WERI-Rb-1 (cell line): ENCODE measurements around the gene SH3D21.

Experiments
- DNase-seq: peaks from one replicate; pipeline ENCODE4 v3.0.0-alpha.2; 2020
- H3K27ac ChIP-seq: fragments of 250-450 bp; sonication (Bioruptor Pico); 2 replicates; pipeline ENCODE4 v1.5.1; 2020; ENCODE audit warnings: mild to moderate bottlenecking, moderate library complexity
- H3K27me3 ChIP-seq: fragments of 250-450 bp; sonication (Bioruptor Pico); 2 replicates; pipeline ENCODE4 v1.5.1; 2021; ENCODE audit warnings: mild to moderate bottlenecking, low read depth, moderate library complexity; ENCODE audit not compliant: insufficient read depth, severe bottlenecking
- H3K36me3 ChIP-seq: fragments of 250-450 bp; sonication (Bioruptor Pico); 2 replicates; pipeline ENCODE4 v1.5.1; 2020; ENCODE audit warnings: mild to moderate bottlenecking, moderate library complexity
- H3K4me3 ChIP-seq: 2 replicates; pipeline ENCODE4 v1.5.1; 2011; ENCODE audit warnings: low read depth, mild to moderate bottlenecking, control low read depth, low read length
- H3K9me3 ChIP-seq: fragments of 250-450 bp; sonication (Bioruptor Pico); 2 replicates; pipeline ENCODE4 v1.5.1; 2021; ENCODE audit warnings: mild to moderate bottlenecking, moderate library complexity; ENCODE audit not compliant: severe bottlenecking
- TF ChIP-seq, protein P1 (sequence below): IDR thresholded peaks from 2 replicates; pipeline ENCODE4 v1.5.1; 2011; ENCODE audit warnings: low read depth, mild to moderate bottlenecking, control low read depth, inconsistent platforms, low read length

The SH3D21 gene

DNA sequence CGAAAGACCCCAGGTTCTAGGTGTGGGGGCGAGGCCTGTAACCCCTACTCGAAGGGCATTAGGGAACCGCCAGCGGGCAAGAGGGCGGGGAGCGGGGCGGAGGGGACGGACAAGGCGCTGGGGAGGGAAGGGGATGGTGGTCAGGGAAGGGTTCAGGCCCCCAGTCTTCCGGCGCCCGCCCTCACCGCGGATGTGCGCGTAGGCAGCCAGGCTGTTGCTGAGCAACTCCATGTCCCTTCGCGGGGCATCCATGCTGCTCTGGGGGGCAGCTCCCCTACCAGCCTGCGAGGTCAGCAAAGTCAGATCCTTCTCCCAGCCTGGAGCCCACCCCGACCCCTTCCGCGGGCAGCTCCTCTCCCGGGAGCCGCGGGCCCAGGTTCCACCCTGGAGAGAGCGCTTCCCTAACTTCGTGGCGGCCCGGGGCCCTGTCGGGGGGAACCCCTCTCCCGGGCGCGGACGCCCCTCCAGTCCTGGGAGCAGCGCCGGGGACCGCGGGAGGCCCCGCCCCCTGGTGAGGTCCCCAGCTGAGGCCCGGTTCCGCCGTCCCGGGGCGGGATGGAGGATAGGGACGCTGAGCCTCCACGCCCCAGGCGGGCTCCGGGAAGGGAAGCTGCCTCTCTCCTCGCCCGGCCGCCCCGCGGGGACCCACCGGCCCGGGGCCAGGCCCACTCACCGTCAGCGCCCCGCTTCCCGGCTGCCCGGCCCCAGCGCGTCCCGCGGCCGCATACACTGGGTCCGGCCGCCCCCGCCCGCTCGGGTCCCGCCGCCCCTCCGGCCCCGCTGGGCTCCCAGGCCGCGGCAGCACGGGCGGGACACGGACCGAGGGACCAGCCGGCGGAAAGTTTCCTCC, 16.8 kb downstream of the SH3D21 start:
- Histone ChIP-seq H3K9me3 (no peaks in the 10 kb centered on the region), H3K27ac (no peak overlapping the region), H3K27me3 (no peaks in the 10 kb centered on the region), H3K4me3 (peak overlapping the region; percentile 37), H3K36me3 (no peaks in the 10 kb centered on the region)
- TF ChIP-seq, protein P1, sequence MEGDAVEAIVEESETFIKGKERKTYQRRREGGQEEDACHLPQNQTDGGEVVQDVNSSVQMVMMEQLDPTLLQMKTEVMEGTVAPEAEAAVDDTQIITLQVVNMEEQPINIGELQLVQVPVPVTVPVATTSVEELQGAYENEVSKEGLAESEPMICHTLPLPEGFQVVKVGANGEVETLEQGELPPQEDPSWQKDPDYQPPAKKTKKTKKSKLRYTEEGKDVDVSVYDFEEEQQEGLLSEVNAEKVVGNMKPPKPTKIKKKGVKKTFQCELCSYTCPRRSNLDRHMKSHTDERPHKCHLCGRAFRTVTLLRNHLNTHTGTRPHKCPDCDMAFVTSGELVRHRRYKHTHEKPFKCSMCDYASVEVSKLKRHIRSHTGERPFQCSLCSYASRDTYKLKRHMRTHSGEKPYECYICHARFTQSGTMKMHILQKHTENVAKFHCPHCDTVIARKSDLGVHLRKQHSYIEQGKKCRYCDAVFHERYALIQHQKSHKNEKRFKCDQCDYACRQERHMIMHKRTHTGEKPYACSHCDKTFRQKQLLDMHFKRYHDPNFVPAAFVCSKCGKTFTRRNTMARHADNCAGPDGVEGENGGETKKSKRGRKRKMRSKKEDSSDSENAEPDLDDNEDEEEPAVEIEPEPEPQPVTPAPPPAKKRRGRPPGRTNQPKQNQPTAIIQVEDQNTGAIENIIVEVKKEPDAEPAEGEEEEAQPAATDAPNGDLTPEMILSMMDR = no peak
- no peak for DNase-seq

DNA sequence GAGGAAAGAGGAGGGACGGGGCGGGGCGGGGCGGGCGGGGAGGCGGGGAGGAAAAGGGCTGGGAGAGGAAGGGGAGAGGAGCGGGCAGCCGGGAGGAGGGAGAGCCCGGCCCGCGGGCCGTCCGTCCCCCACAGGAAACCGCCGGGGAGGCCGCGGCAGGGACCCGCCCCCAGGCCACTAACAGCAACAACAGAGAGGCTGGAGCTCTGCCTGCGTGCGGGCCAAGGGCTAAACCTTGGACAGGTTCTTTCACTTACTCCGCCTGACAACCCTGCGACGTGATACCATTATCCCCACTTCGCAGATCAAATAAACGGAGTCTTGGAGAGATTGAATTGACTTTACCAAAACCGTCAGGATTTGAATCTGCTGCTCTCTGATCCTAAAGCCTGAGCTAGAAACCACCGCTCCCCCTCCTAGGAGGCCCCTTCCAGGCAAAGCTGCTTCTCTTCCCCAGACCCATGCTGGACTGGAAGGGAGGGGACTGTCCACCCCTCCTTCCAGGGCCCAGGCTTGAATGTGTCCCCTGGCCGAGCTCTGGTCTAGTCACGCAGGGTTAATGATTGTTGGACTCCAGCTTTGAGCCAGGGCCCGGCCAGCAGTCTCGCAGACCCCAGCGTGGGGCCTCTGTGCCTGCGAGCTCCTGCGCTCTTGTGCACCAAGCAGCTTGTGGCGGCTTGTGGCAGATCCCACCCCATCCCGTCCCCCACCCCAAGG, 17.6 kb downstream of the SH3D21 start, which contains the start of gene EVA1B:
Gene EVA1B, minus strand, starts transcription at position 10 of the 717 bp plus-strand sequence. CDS start 608 bp downstream, outside the sequence.
- peak; percentile 65 for DNase-seq
- H3K36me3 ChIP-seq = no peaks in the 10 kb centered on the region
- no peaks in the 10 kb centered on the region for H3K9me3 ChIP-seq
- TF ChIP-seq, protein P1 = no peak
- peak within 1 kb of the TSS; percentile 37 for H3K4me3 ChIP-seq
- H3K27ac ChIP-seq = no peak within 1 kb of the TSS
- H3K27me3 ChIP-seq = no peaks in the 10 kb centered on the region

DNA sequence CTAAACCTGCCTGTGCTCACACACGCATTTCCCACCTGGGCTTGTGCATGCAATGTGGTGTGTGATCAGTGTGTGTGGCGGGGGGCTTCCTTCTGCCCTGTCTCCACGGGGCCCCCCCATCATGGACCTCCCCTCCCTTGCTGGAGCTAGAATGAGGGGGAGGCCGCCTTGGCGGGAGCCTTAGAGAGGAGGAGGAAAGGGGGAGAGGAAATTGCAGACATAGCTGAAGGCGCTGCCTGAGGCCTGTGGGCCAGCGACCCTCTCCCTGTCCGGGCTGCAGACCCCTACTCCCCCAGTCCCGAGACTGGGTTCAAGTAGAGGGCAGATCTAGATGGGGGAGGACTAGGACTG, 18.2 kb downstream of the SH3D21 start:
- no peak overlapping the region for H3K27ac ChIP-seq
- no peaks in the 10 kb centered on the region for H3K36me3 ChIP-seq
- H3K9me3 ChIP-seq = no peaks in the 10 kb centered on the region
- no peak for DNase-seq
- TF ChIP-seq, protein P1 = no peak
- no peaks in the 10 kb centered on the region for H3K27me3 ChIP-seq
- no peak overlapping the region for H3K4me3 ChIP-seq

DNA sequence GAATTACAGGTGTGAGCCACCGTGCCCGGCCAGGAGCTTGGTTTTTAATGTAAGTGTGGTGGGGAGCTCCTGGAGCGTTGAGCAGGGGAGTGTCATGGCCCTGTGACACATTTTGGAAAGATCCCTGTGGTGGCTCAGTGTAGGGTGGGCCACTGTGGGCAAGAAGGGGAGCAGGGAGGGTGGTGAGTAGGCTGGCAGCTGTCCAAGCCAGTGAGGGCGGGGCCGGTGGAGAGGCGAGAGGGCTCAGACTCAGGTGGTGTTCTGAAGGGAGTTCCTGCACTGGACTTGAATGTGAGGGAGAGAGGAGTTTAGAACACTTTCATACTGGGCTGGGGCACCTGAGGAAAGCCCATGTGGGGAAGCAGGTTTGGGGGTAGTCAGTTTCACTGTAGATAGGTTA, 20.3 kb downstream of the SH3D21 start:
- Histone ChIP-seq H3K36me3 (no peaks in the 10 kb centered on the region), H3K27me3 (no peaks in the 10 kb centered on the region), H3K9me3 (no peaks in the 10 kb centered on the region), H3K27ac (no peak overlapping the region), H3K4me3 (no peak overlapping the region)
- no peak for DNase-seq
- TF ChIP-seq, protein P1 = no peak

DNA sequence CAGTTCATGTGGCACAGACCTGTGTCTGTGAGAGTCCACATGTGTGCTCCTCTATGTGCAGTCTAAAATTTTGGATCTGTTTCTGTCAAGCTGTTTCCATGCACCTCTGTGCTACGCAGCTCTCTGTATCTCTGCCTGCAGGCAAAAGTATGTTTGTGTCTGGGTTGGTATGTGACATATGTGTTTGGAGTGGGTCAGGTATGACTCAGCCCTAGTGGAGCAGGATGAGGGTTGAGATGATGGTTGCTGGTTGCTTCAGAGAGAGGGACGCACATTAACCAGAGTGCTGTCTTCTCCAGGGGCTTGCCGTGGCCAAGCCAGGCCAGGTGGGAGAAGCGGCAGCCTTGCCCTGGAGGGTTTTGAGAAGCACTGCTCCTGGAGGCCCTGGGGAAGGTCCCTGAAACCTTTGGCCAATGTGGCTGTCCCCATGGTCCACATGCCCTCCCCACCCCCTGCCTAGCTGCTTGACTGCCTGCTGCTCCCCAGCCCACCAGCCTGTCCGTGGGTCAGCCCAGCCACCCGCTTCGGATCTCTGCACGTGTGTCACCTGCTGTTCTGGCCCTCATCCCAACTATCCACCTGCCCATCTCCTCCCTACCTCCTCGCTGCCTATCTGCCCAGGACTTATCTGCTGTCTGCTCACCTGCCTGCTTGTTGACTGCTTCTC, 21.4 kb downstream of the SH3D21 start:
- Histone ChIP-seq H3K27ac (no peak overlapping the region), H3K27me3 (no peaks in the 10 kb centered on the region), H3K9me3 (no peaks in the 10 kb centered on the region), H3K36me3 (no peaks in the 10 kb centered on the region), H3K4me3 (no peak overlapping the region)
- TF ChIP-seq, protein P1 = no peak
- no peak for DNase-seq
